ENCODE data around the gene MAST2.

The MAST2 gene

DNA sequence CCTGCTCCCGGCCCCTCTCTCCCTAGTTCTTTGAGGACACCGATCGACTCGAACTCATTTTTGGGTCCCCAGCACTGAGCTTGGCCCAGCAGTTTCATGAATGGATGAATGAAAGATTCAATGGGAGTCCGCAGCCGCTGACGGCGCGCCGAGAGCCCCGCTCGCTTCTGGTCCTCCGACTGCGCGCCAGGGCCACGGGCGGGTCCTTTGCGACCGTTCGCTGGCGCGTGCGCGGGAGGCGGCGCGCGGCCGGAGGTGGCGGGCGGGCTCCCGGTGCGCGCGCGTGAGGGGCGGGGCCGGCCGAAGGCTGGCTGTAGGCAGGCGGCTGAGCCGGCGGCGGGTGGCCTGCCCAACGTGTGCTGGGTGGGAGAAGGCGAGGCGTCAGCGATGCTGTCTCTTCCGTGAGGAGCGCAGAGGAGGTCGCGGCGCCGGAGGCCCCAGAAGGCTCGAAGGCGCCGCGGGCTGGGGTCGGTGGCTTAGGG, at the start of gene MAST2:
Gene MAST2 (plus strand): TSS at position 314 of the 482 bp plus-strand sequence. CDS start 284 bp downstream, outside the sequence.
- Mint-ChIP-seq H3K27me3 (no peaks in the 10 kb centered on the region), H3K9me3 (no peaks in the 10 kb centered on the region), H3K36me3 (ENCODE audit: insufficient read depth) (peaks cover 6% of the 10 kb centered on the region), H3K4me1 (peaks cover 33% of the 10 kb centered on the region), H3K4me3 (peak within 1 kb of the TSS; percentile 89), H3K27ac (ENCODE audit: low read depth) (peak within 1 kb of the TSS; percentile 90)
- DNase-seq (ENCODE audit: low spot score in 2 of 2) (peak; percentile 64 to 70), ATAC-seq (replicated peaks; ENCODE audit: extremely low read depth, poor library complexity, severe bottlenecking) (peak; percentile 88)

- Mint-ChIP-seq H3K36me3 (ENCODE audit: insufficient read depth) (peaks cover 3% of the 10 kb centered on the region), H3K27me3 (peaks cover 14% of the 10 kb centered on the region), H3K4me3 (no peak overlapping the region), H3K27ac (ENCODE audit: low read depth) (no peak overlapping the region), H3K9me3 (no peaks in the 10 kb centered on the region), H3K4me1 (no peaks in the 10 kb centered on the region)
- ATAC-seq (replicated peaks; ENCODE audit: extremely low read depth, poor library complexity, severe bottlenecking): no peak
- DNase-seq (ENCODE audit: low spot score in 2 of 2): no peak
Observed at GRCh38 chr1:45755697-45756096, 47.7 kb upstream of the MAST2 start.

DNA sequence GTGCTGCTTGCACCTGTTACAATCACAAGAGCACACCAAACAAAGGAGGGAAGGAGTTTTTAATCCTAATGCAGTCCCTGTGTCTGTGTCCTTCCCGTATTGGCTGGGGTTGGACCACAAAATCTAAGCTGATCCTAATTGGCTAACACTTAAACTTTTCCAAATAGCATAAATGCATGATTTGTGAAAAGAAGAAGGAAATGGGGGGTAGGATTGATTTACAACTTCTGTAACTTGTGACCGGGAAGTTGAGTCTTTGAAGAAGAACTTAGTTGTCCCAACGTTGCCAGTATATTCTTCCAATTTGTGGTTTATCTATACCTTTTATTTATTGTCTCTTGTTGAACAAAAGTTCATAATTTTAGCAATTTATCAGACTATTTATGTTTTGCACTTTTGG, 41.1 kb upstream of the MAST2 start:
- ATAC-seq (replicated peaks; ENCODE audit: extremely low read depth, poor library complexity, severe bottlenecking): no peak
- Mint-ChIP-seq H3K27me3 (peaks cover 23% of the 10 kb centered on the region), H3K36me3 (ENCODE audit: insufficient read depth) (no peaks in the 10 kb centered on the region), H3K4me1 (no peaks in the 10 kb centered on the region), H3K9me3 (no peaks in the 10 kb centered on the region), H3K4me3 (no peak overlapping the region), H3K27ac (ENCODE audit: low read depth) (no peak overlapping the region)
- no peak for DNase-seq (ENCODE audit: low spot score in 2 of 2)

DNA sequence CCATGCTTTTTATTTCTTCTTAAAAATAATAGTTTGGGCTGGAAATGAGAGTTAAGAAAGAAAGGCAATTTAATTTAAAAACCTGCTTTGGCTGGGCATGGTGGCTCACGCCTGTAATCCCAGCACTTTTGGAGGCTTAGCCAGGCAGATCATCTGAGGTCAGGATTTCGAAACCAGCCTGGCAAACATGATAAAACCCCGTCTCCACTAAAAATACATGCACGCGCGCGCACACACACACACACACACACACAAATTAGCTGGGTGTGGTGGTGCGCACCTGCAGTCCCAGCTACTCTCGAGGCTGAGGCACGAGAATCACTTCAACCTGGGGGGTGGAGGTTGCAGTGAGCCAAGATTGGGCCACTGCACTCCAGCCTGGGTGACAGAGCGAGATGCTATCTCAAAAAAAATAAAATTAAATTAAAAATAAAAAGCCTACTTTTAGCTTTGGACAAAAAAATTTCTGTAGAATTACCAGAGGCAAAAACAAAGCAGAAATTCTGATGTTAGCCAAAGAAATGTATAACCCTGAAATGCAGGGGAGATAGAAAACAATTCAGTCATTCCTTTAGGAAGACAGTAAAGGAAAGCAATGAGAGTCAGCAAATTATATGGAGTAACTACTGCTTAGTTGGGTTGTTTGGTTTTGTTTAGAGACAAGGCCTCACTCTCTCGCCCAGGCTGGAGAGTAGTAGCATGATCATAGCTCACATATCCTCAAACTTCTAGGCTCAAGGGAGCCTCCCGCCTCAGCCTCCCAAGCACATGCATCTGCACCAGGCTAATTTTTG, 37.2 kb upstream of the MAST2 start:
- no peaks in the 10 kb centered on the region for H3K4me1 Mint-ChIP-seq
- no peak for ATAC-seq (replicated peaks; ENCODE audit: extremely low read depth, poor library complexity, severe bottlenecking)
- H3K4me3 Mint-ChIP-seq: no peak overlapping the region
- peaks cover 8% of the 10 kb centered on the region for H3K27me3 Mint-ChIP-seq
- no peak for DNase-seq (ENCODE audit: low spot score in 2 of 2)
- H3K27ac Mint-ChIP-seq (ENCODE audit: low read depth): no peak overlapping the region
- H3K36me3 Mint-ChIP-seq (ENCODE audit: insufficient read depth): no peaks in the 10 kb centered on the region
- no peaks in the 10 kb centered on the region for H3K9me3 Mint-ChIP-seq

GRCh38 chr1:45767035-45767434, 36.4 kb upstream of the MAST2 start:
- no peak overlapping the region for H3K4me3 Mint-ChIP-seq
- H3K9me3 Mint-ChIP-seq: no peaks in the 10 kb centered on the region
- no peak overlapping the region for H3K27ac Mint-ChIP-seq (ENCODE audit: low read depth)
- no peak for DNase-seq (ENCODE audit: low spot score in 2 of 2)
- no peaks in the 10 kb centered on the region for H3K36me3 Mint-ChIP-seq (ENCODE audit: insufficient read depth)
- peaks cover 3% of the 10 kb centered on the region for H3K27me3 Mint-ChIP-seq
- H3K4me1 Mint-ChIP-seq: no peaks in the 10 kb centered on the region
- ATAC-seq (replicated peaks; ENCODE audit: extremely low read depth, poor library complexity, severe bottlenecking): no peak

GRCh38 chr1:45769261-45769932, 34.0 kb upstream of the MAST2 start:
- no peaks in the 10 kb centered on the region for H3K9me3 Mint-ChIP-seq
- H3K4me3 Mint-ChIP-seq: no peak overlapping the region
- H3K27ac Mint-ChIP-seq (ENCODE audit: low read depth): no peak overlapping the region
- H3K27me3 Mint-ChIP-seq: no peaks in the 10 kb centered on the region
- no peak for ATAC-seq (replicated peaks; ENCODE audit: extremely low read depth, poor library complexity, severe bottlenecking)
- no peaks in the 10 kb centered on the region for H3K4me1 Mint-ChIP-seq
- H3K36me3 Mint-ChIP-seq (ENCODE audit: insufficient read depth): no peaks in the 10 kb centered on the region
- DNase-seq (ENCODE audit: low spot score in 2 of 2): no peak

GRCh38 chr1:45772971-45773370, 30.4 kb upstream of the MAST2 start:
- Mint-ChIP-seq H3K4me1 (no peaks in the 10 kb centered on the region), H3K9me3 (no peaks in the 10 kb centered on the region), H3K4me3 (no peak overlapping the region), H3K27ac (ENCODE audit: low read depth) (no peak overlapping the region), H3K27me3 (no peaks in the 10 kb centered on the region), H3K36me3 (ENCODE audit: insufficient read depth) (no peaks in the 10 kb centered on the region)
- ATAC-seq (replicated peaks; ENCODE audit: extremely low read depth, poor library complexity, severe bottlenecking): no peak
- no peak for DNase-seq (ENCODE audit: low spot score in 2 of 2)

DNA sequence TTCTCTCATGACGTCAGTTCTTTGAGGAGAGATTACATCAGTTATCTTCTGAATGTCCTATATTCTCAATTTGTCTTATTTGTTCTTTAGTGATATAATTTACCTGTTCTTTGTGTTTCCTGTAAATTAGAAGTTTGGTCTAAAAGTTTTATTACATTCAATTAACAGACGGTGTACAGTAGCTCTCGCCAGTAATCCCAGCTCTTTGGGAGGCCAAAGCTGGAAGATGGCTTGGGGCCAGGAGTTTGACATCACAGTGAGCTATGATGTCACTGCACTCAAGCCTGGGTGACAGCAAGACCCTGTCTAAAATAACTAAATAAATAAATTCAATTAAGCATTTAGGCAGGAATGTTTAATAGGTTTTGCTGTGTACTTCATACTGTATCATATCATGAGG, 27.6 kb upstream of the MAST2 start:
- no peak overlapping the region for H3K27ac Mint-ChIP-seq (ENCODE audit: low read depth)
- H3K4me1 Mint-ChIP-seq: no peaks in the 10 kb centered on the region
- DNase-seq (ENCODE audit: low spot score in 2 of 2): no peak
- H3K27me3 Mint-ChIP-seq: peaks cover 3% of the 10 kb centered on the region
- H3K36me3 Mint-ChIP-seq (ENCODE audit: insufficient read depth): no peaks in the 10 kb centered on the region
- no peak for ATAC-seq (replicated peaks; ENCODE audit: extremely low read depth, poor library complexity, severe bottlenecking)
- no peaks in the 10 kb centered on the region for H3K9me3 Mint-ChIP-seq
- H3K4me3 Mint-ChIP-seq: no peak overlapping the region

DNA sequence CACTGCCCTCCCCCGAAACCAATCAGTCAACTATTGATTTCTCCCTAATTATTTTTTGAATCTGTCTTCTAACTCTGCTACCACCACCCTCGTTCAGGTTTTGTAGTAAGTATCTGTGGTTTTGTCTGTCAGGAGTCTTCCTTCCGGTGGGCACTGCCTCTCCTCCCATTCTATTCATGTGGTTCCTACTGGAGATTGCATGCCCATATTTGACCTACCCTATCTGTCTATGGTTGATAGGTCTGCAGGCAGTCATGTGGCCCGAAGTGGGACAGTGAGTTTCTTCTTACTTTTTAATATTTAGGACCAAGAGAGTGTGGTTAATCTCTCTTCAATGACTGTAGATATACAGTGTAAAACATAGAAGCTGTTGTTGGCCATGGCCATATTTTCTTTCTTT, 17.8 kb upstream of the MAST2 start:
- Mint-ChIP-seq H3K27ac (ENCODE audit: low read depth) (no peak overlapping the region), H3K27me3 (peaks cover 22% of the 10 kb centered on the region), H3K9me3 (no peaks in the 10 kb centered on the region), H3K36me3 (ENCODE audit: insufficient read depth) (no peaks in the 10 kb centered on the region), H3K4me1 (peaks cover 10% of the 10 kb centered on the region), H3K4me3 (peak overlapping the region; percentile 65)
- DNase-seq (ENCODE audit: low spot score in 2 of 2): peak in 1 of 2 donors; percentile 12
- ATAC-seq (replicated peaks; ENCODE audit: extremely low read depth, poor library complexity, severe bottlenecking): peak; percentile 97

DNA sequence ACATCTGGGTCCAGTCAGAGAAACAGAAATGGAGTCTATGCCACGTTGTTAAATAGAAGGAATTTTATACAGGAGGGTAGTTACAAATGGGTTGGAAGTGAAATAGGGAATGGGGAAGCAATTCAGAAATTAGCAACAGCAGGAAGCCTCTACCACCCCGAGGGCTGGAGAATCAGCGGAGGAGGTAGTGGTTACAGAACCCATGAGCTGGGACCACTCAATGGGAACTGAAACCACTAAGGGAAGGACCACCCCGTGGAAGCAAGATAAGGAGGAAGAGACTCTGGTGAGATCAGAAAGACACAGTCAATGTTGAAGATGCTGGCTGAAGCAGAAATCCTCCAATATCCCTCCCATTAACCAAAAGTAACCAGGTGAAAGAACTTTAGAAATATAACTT, 15.5 kb upstream of the MAST2 start:
- no peak overlapping the region for H3K27ac Mint-ChIP-seq (ENCODE audit: low read depth)
- peaks cover 10% of the 10 kb centered on the region for H3K4me1 Mint-ChIP-seq
- peaks cover 13% of the 10 kb centered on the region for H3K27me3 Mint-ChIP-seq
- no peak overlapping the region for H3K4me3 Mint-ChIP-seq
- no peaks in the 10 kb centered on the region for H3K9me3 Mint-ChIP-seq
- ATAC-seq (replicated peaks; ENCODE audit: extremely low read depth, poor library complexity, severe bottlenecking) (no peak), DNase-seq (ENCODE audit: low spot score in 2 of 2) (no peak)
- H3K36me3 Mint-ChIP-seq (ENCODE audit: insufficient read depth): no peaks in the 10 kb centered on the region

GRCh38 chr1:45789601-45790000, 13.8 kb upstream of the MAST2 start:
- ATAC-seq (replicated peaks; ENCODE audit: extremely low read depth, poor library complexity, severe bottlenecking) (no peak), DNase-seq (ENCODE audit: low spot score in 2 of 2) (no peak)
- H3K9me3 Mint-ChIP-seq: no peaks in the 10 kb centered on the region
- no peak overlapping the region for H3K27ac Mint-ChIP-seq (ENCODE audit: low read depth)
- H3K27me3 Mint-ChIP-seq: peaks cover 23% of the 10 kb centered on the region
- H3K36me3 Mint-ChIP-seq (ENCODE audit: insufficient read depth): no peaks in the 10 kb centered on the region
- peaks cover 10% of the 10 kb centered on the region for H3K4me1 Mint-ChIP-seq
- H3K4me3 Mint-ChIP-seq: no peak overlapping the region

- peaks cover 24% of the 10 kb centered on the region for H3K27me3 Mint-ChIP-seq
Observed at GRCh38 chr1:45792744-45793143, 10.7 kb upstream of the MAST2 start.

More at GRCh38 chr1:45792744-45793143, 10.7 kb upstream of the MAST2 start:
- ATAC-seq (replicated peaks; ENCODE audit: extremely low read depth, poor library complexity, severe bottlenecking) (no peak), DNase-seq (ENCODE audit: low spot score in 2 of 2) (no peak)
- H3K27ac Mint-ChIP-seq (ENCODE audit: low read depth): no peak overlapping the region
- no peaks in the 10 kb centered on the region for H3K9me3 Mint-ChIP-seq
- no peaks in the 10 kb centered on the region for H3K4me1 Mint-ChIP-seq
- no peak overlapping the region for H3K4me3 Mint-ChIP-seq
- H3K36me3 Mint-ChIP-seq (ENCODE audit: insufficient read depth): no peaks in the 10 kb centered on the region

All from central memory CD8-positive, alpha-beta T cell (primary cell).